Fibroblast of the aortic adventitia (primary cell): ENCODE data around the gene PRF1. TPM values are rescaled to one million over a fixed set of nuclear protein-coding genes. Genes with fewer than 3 reads are reported as not detected.
A peak's percentile ranks its signal among the peaks of the same experiment; 100 is the strongest.
"Not testable (repeated sequence)": the region's sequence is repeated elsewhere in the genome, so short reads cannot be mapped to it uniquely, and the experiment has no call there.

Experiments
- DNase-seq: peaks from one replicate; pipeline ENCODE4 v3.0.0-alpha.2; 2010; ENCODE audit warnings: low read depth
- H3K4me3 ChIP-seq: 2 replicates; pipeline ENCODE4 v1.5.1; 2011; ENCODE audit warnings: low read depth, mild to moderate bottlenecking, control low read depth, low read length, moderate library complexity
- CTCF ChIP-seq: IDR thresholded peaks from 2 replicates; pipeline ENCODE4 v1.5.1; 2011; ENCODE audit warnings: mild to moderate bottlenecking, low read length, control low read depth, inconsistent platforms; ENCODE audit not compliant: insufficient read depth
- total RNA-seq: library from RNA; depleted of rRNA; stranded (reverse); fragments of >200 nt; gene quantifications from 2 replicates; pipeline ENCODE4 v1.2.3, GENCODE V29; 2012; ENCODE audit warnings: low replicate concordance

PRF1 gene
- not detected in 2 replicates for total RNA-seq

GRCh38 chr10:70602665-70603448 is at the start of gene PRF1:
TSS of gene PRF1 (minus strand) at chr10:70602741. CDS start at chr10:70600902, 1,839 bp downstream.
- DNase-seq = no peak
- H3K4me3 ChIP-seq = no peak within 1 kb of the TSS
- no peak for TF ChIP-seq CTCF

- H3K4me3 ChIP-seq = no peak overlapping the region
- no peak for DNase-seq
- TF ChIP-seq CTCF = no peak
Observed at GRCh38 chr10:70651661-70652060, 49.1 kb upstream of the PRF1 start.

DNA sequence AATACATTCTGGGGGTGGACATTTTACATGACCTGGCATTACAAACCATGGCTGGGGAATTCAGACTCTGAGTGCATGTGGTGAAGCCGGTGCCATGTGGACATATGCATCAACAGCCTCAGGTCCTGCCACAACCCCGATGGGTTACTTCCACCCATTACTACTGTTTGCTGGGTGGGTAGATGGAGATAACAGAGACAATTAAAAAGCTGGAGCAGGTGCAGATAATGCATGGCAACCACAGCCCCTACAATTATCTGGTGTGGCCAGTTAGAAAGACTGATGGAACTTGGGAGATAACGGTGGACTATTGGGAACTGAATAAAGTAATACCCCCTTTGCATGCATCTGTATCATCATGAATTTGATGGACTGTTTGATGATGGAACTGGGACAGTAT is 48.2 kb upstream of the PRF1 start:
- H3K4me3 ChIP-seq = no peak overlapping the region
- TF ChIP-seq CTCF = no peak
- DNase-seq = no peak

GRCh38 chr10:70650104-70650503 is 47.6 kb upstream of the PRF1 start:
- no peak overlapping the region for H3K4me3 ChIP-seq
- no peak for TF ChIP-seq CTCF
- no peak for DNase-seq

DNA sequence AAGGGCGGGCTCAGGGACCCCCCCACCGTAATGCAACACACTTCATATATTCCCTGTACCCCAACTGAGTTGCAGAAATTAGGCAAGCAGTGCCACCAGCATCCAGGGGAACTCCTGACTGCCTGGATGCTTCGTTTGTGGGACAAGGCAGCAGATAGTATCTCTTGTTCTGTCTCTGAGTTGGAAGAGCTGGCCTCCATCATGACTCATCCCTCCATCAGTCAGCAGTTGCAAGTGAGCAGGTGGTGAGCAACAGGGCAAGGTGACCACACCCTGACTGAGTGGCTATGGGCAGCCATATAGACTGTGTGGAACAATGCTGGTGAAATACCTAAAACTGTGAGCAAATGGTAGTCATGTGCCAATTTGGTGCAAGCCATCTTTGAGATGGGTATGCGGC is 47.0 kb upstream of the PRF1 start:
- peak; percentile 75 for DNase-seq
- H3K4me3 ChIP-seq = no peak overlapping the region
- no peak for TF ChIP-seq CTCF

GRCh38 chr10:70648427-70648826 is 45.9 kb upstream of the PRF1 start:
- no peak for DNase-seq
- no peak for TF ChIP-seq CTCF
- no peak overlapping the region for H3K4me3 ChIP-seq

DNA sequence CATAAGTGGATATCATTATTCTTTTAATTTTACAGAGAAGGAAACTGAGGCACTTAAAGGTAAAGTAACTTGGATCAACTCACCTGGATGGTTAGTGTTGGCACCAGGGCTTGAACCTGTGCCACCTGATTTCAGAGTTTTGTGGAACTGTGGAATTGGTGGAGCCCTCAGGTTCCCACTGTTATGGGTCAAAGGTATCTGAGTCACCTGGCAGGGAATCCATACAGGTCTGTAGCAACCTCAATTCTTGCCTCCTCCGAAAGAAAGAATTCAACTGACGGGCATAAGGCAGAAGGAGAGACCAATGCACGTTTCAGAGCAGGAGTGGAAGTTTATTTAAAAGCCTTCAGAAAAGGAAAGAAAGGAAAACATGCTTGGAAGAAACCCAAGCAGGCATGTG is 44.5 kb upstream of the PRF1 start:
- no peak for DNase-seq
- H3K4me3 ChIP-seq = no peak overlapping the region
- no peak for TF ChIP-seq CTCF

- not testable (repeated sequence) for H3K4me3 ChIP-seq, DNase-seq
Observed at GRCh38 chr10:70644959-70645358, 42.4 kb upstream of the PRF1 start.

DNA sequence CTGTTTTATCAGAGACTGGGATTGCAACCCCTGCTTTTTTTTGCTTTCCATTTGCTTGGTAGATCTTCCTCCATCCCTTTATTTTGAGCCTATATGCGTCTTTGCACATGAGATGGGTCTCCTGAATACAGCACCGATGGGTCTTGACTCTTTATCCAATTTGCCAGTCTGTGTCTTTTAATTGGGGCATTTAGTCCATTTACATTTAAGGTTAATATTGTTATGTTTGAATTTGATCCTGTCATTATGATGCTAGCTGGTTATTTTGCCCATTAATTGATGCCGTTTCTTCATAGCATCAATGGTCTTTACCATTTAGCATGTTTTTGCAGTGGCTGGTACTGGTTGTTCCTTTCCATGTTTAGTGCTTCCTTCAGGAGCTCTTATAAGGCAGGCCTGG is 40.7 kb upstream of the PRF1 start:
- not testable (repeated sequence) for H3K4me3 ChIP-seq, DNase-seq

GRCh38 chr10:70639640-70640383 is 37.3 kb upstream of the PRF1 start:
- not testable (repeated sequence) for H3K4me3 ChIP-seq, DNase-seq
